Pancreas (tissue), 10 donors: Measurements from ENCODE around the gene FOXO6. TPM values are rescaled to one million over a fixed set of nuclear protein-coding genes. Genes with fewer than 3 reads are reported as not detected.

ENCODE experiments used
- ATAC-seq, 4 donors: fragments of 200-7000 bp; cut with Tn5 transposase; one replicate each; pipeline versions ENCODE4 v1.8.0 to v1.9.1; 2020; ENCODE audit warnings: mild to moderate bottlenecking in 4 of 4, moderate library complexity in 4 of 4
- DNase-seq, 6 donors: peaks; one replicate each; pipeline ENCODE4 v3.0.0-alpha.2; 2020
- FAIRE-seq: peaks from 2 replicates; lab custom pipeline; 2012; peaks lifted over from hg19 to GRCh38; lab: Jason Lieb, UNC
- H3K27ac ChIP-seq, 4 donors: fragments of 200-600 bp; sonication (generic); 1 replicate in 3 of 4; 2 replicates in 1 of 4; pipeline versions ENCODE4 v1.5.0 to v1.8.0; 2020
- H3K27me3 ChIP-seq, 4 donors: fragments of 200-600 bp; one replicate each; pipeline ENCODE4 v1.8.0; 2021
- H3K36me3 ChIP-seq, 3 donors: fragments of 200-600 bp; sonication (generic) in 1 of 3; one replicate each; pipeline versions ENCODE4 v1.5.0 to v1.8.0; 2020 to 2021
- H3K4me1 ChIP-seq, 3 donors: fragments of 200-600 bp; one replicate each; pipeline ENCODE4 v1.8.0; 2021
- H3K4me3 ChIP-seq, 4 donors: fragments of 200-600 bp; sonication (generic) in 2 of 4; one replicate each; pipeline versions ENCODE4 v1.5.0 to v1.8.0; 2020 to 2021
- H3K9me3 ChIP-seq, 4 donors: fragments of 200-600 bp; one replicate each; pipeline ENCODE4 v1.8.0; 2021
- WGBS, 2 donors: extraction: QIAGEN DNeasy Blood & Tissue Kit; methylation state at CpG; one replicate each; pipeline ENCODE4 v1.1.7; 2013; 5-methylcytosine and 5-hydroxymethylcytosine counted together
- intact Hi-C, 3 donors: fragments of 100-400 bp; cut with DNase I; formaldehyde crosslinking; loops; one replicate each; pipeline versions ENCODE4 v1.11.1 to v1.14.2; 2022
- polyA plus RNA-seq, 2 donors: library from polyadenylated mRNA; stranded (reverse); fragments of 200-250 nt; gene quantifications; one replicate each; pipeline ENCODE4 v1.2.3, GENCODE V29; 2013
- total RNA-seq, 6 donors: library from RNA; stranded (reverse); fragmentation: NEBNext Ultra II Directional in 4 of 6; extraction: Animal tissue kit (Norgen Biotek cat#: 25700) in 4 of 6; gene quantifications; one replicate each; pipeline versions ENCODE4 v1.2.1 to v1.2.4, GENCODE V29; 2021 to 2023
- TF ChIP-seq, protein P1 (sequence below), 4 donors: fragments of 200-600 bp; sonication (generic) in 3 of 4; IDR thresholded peaks; one replicate each; pipeline versions ENCODE4 v1.5.0 to v1.8.0; 2021; ENCODE audit warnings: antibody characterized with exemption in 4 of 4
- donor health status: healthy with polysubstance abuse.
- donor health status: DM: no; HTN: no; CAD: no; lungs with moderate emphysema.
- donor health status: DM: no; HTN: no; CAD: no.
- donor health status: control.
- donor health status: control.
- donor health status: Bipolar disorder and iron deficiency.
- donor health status: DM: yes; HTN: yes; CAD: no.
- donor health status: DM: no; HTN: no; CAD: no.
- donor health status: DM: no; HTN: no; CAD: no.
- donor health status: DM: yes; HTN: yes; CAD: no.

Gene FOXO6
- total and polyA plus RNA-seq, 8 donors = 0.79 to 2.0 (median 1.2) TPM

DNA sequence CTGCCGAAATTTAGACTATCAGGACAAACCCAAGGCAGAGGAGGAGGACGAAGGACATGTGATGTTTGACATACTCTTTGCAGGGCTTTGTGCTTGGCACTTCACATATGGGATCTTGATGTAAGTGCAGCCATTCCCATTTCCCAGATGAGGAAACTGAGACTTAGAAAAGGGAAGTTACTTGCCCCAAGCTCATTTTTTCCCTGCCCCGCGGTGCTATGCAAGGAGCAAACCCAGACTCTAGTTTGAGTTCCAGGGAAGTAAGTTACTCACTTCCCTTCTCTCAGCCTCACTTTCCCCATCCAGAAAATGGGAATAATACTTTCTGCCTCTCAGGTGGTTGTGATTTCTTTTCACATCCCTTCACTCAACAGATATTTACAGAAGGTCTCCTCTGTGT, 4.5 kb upstream of the FOXO6 start:
- Histone ChIP-seq H3K36me3 (no peaks in the 10 kb centered on the region), H3K27me3 (no peaks in the 10 kb centered on the region), H3K9me3 (no peaks in the 10 kb centered on the region), H3K4me1 (no peaks in the 10 kb centered on the region), H3K4me3 (no peak overlapping the region), H3K27ac (no peak overlapping the region)
- intact Hi-C loops = no loop called here
- TF ChIP-seq, protein P1, sequence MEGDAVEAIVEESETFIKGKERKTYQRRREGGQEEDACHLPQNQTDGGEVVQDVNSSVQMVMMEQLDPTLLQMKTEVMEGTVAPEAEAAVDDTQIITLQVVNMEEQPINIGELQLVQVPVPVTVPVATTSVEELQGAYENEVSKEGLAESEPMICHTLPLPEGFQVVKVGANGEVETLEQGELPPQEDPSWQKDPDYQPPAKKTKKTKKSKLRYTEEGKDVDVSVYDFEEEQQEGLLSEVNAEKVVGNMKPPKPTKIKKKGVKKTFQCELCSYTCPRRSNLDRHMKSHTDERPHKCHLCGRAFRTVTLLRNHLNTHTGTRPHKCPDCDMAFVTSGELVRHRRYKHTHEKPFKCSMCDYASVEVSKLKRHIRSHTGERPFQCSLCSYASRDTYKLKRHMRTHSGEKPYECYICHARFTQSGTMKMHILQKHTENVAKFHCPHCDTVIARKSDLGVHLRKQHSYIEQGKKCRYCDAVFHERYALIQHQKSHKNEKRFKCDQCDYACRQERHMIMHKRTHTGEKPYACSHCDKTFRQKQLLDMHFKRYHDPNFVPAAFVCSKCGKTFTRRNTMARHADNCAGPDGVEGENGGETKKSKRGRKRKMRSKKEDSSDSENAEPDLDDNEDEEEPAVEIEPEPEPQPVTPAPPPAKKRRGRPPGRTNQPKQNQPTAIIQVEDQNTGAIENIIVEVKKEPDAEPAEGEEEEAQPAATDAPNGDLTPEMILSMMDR (IDR thresholded peaks at IDR 0.05) = no peak
- no peak for ATAC-seq
- WGBS, 2 donors = 86 to 91% methylated on average over 4 of the region's 4 CpGs
- DNase-seq = peak in 1 of 6 donors; percentile 7
- FAIRE-seq = no peak

- Histone ChIP-seq H3K27me3 (no peaks in the 10 kb centered on the region), H3K27ac (no peak overlapping the region), H3K4me3 (no peak overlapping the region), H3K36me3 (no peaks in the 10 kb centered on the region), H3K4me1 (peaks cover 0 to 4% (median 0%) of the 10 kb centered on the region in 3 donors), H3K9me3 (no peaks in the 10 kb centered on the region)
- TF ChIP-seq, protein P1 (IDR thresholded peaks at IDR 0.05) = no peak
- FAIRE-seq (no peak), ATAC-seq (no peak), DNase-seq (peak in 2 of 6 donors; percentile 13 to 22)
- 58 to 65% methylated on average over 5 to 6 of the region's 6 CpGs for whole genome bisulfite sequencing, 2 donors
- intact Hi-C loops = no loop called here
Observed at GRCh38 chr1:41357451-41358101, 3.7 kb upstream of the FOXO6 start.

GRCh38 chr1:41358131-41359021, 2.9 kb upstream of the FOXO6 start:
- ATAC-seq (no peak), FAIRE-seq (no peak)

DNA sequence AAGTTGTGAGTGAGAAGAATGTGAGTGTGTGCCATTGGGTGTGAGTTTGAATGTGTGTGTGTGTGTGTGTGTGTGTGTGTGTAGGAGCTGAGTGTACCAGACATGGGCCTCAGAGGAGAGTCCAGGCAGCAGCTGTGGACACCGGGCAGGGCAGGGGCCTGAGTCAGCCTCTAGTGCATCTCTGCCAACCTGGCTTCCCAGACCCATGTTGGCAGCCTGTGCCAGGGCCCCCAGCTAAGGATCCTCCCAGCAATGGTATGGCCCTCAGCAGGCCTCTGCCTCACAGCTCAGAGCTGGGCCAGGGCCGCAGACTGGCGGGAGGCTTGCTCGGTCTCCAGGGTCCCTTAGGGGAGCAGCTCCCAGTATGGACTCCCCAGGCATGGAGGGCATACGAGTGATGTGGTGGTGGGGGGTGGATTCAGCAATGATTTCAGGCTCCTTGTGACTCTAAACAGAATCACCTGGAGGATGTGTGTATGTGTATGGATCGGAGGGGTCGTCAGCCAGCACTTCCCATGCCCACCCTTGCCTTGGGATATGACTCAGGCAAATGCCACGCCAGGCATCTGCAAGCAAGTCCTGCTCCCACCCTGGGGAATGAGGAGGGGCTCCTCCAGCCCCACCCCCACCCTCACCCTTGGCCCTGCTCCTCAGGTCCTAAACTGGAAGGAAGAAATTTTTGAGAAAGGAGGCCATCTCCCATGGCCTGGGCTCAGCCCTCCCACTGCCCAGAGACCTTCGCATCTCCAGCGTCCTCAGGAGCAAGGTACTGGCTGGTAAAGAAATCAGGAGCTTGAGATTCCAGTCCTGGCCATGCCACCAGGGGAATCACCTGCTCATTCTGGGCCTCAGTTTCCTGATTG, 1.8 kb upstream of the FOXO6 start:
- H3K9me3 ChIP-seq = no peaks in the 10 kb centered on the region
- ATAC-seq (no peak), FAIRE-seq (no peak), DNase-seq (peak in 5 of 6 donors; percentile 18 to 50 (median 28))
- no peaks in the 10 kb centered on the region for H3K36me3 ChIP-seq
- H3K4me1 ChIP-seq = peaks cover 0 to 4% (median 0%) of the 10 kb centered on the region in 3 donors
- WGBS, 2 donors = 87 to 89% methylated on average over 10 of the region's 10 CpGs
- TF ChIP-seq, protein P1 (IDR thresholded peaks at IDR 0.05) = no peak
- H3K27ac ChIP-seq = no peak overlapping the region
- no peaks in the 10 kb centered on the region for H3K27me3 ChIP-seq
- intact Hi-C loops = no loop called here
- H3K4me3 ChIP-seq = no peak overlapping the region

More at GRCh38 chr1:41358131-41359021, 2.9 kb upstream of the FOXO6 start:
- H3K27ac ChIP-seq = no peak overlapping the region
- no peaks in the 10 kb centered on the region for H3K27me3 ChIP-seq
- no peaks in the 10 kb centered on the region for H3K9me3 ChIP-seq
- 77 to 78% methylated on average over 25 of the region's 25 CpGs for WGBS, 2 donors
- H3K36me3 ChIP-seq = no peaks in the 10 kb centered on the region
- peak in 2 of 6 donors; percentile 18 to 55 for DNase-seq
- H3K4me1 ChIP-seq = peaks cover 0 to 4% (median 0%) of the 10 kb centered on the region in 3 donors
- TF ChIP-seq, protein P1 (IDR thresholded peaks at IDR 0.05) = no peak
- intact Hi-C loops = no loop called here
- H3K4me3 ChIP-seq = no peak overlapping the region
